H1 (cell line): Measurements from ENCODE around the gene SYN1. TPM values are rescaled to one million over a fixed set of nuclear protein-coding genes. Genes with fewer than 3 reads are reported as not detected.

Experiments used
- CTCF ChIA-PET: fragments of 300-600 bp; sonication (Branson Sonifier 250); formaldehyde crosslinking; loops from one replicate; lab custom pipeline; 2021; ENCODE audit not compliant: partially characterized antibody; lab: Charles Lee
- POLR2A ChIA-PET: fragments of 300-600 bp; sonication (Branson Sonifier 250); formaldehyde crosslinking; loops from one replicate; lab custom pipeline; 2021; ENCODE audit warnings: inconsistent platforms; ENCODE audit not compliant: partially characterized antibody; lab: Charles Lee
- DNase-seq, 2 experiments: peaks; one replicate each; pipeline versions ENCODE4 v3.0.0 to v3.0.0-alpha.2; 2010 to 2022; ENCODE audit warnings: low spot score in 2 of 2, low read depth in 1 of 2, mixed read lengths in 1 of 2
- FAIRE-seq: peaks from 2 replicates; lab custom pipeline; 2011; peaks lifted over from hg19 to GRCh38; lab: Jason Lieb, UNC
- H2AFZ ChIP-seq: 2 replicates; pipeline ENCODE4 v1.8.1; 2012; ENCODE audit warnings: low read length, inconsistent platforms
- H2AK5ac ChIP-seq: 2 replicates; pipeline ENCODE4 v1.6.1; 2013; ENCODE audit warnings: low read depth, low read length
- H2BK120ac ChIP-seq: replicated peaks from 2 replicates; pipeline ENCODE3; 2013; ENCODE audit warnings: low read depth, low read length, inconsistent platforms
- H2BK12ac ChIP-seq: 2 replicates; pipeline ENCODE4 v1.6.1; 2013; ENCODE audit warnings: low read depth, low read length
- H2BK15ac ChIP-seq: 2 replicates; pipeline ENCODE4 v1.6.1; 2013; ENCODE audit warnings: low read length
- H2BK20ac ChIP-seq: 2 replicates; pipeline ENCODE4 v1.6.1; 2013; ENCODE audit warnings: low read length
- H2BK5ac ChIP-seq: 2 replicates; pipeline ENCODE4 v1.6.1; 2013; ENCODE audit warnings: low read depth, low read length
- H3K14ac ChIP-seq: 2 replicates; pipeline ENCODE4 v1.6.1; 2013; ENCODE audit warnings: inconsistent platforms; ENCODE audit not compliant: insufficient read length
- H3K18ac ChIP-seq: 2 replicates; pipeline ENCODE4 v1.6.1; 2013; ENCODE audit warnings: low read length; ENCODE audit errors: extremely low read depth
- H3K23ac ChIP-seq: 2 replicates; pipeline ENCODE4 v1.6.1; 2013; ENCODE audit warnings: inconsistent platforms; ENCODE audit not compliant: insufficient read length
- H3K23me2 ChIP-seq: 2 replicates; pipeline ENCODE4 v1.6.1; 2013; ENCODE audit warnings: low read depth, low read length
- H3K27ac ChIP-seq: 2 replicates; pipeline ENCODE4 v1.6.1; 2011; ENCODE audit warnings: low read depth, low read length, inconsistent platforms
- H3K27me3 ChIP-seq, 4 experiments: replicated peaks in 1 of 4; 1 replicate in 1 of 4; 2 replicates in 3 of 4; pipeline versions ENCODE4 v1.6.1 to v1.8.1; 2011 to 2013; ENCODE audit warnings: low read length in 3 of 4, mild to moderate bottlenecking in 3 of 4, inconsistent platforms in 2 of 4, mixed read lengths in 2 of 4, moderate library complexity in 1 of 4; ENCODE audit not compliant: control insufficient read depth in 3 of 4, insufficient read depth in 3 of 4; ENCODE audit errors: extremely low read depth in 1 of 4
- H3K36me3 ChIP-seq, 4 experiments: 2 replicates each; pipeline versions ENCODE4 v1.6.1 to v1.8.1; 2011 to 2013; ENCODE audit warnings: mild to moderate bottlenecking in 4 of 4, low read length in 3 of 4, moderate library complexity in 2 of 4, control low read depth in 1 of 4, inconsistent platforms in 1 of 4; ENCODE audit not compliant: insufficient read depth in 4 of 4, control insufficient read depth in 2 of 4
- H3K4ac ChIP-seq: replicated peaks from 2 replicates; pipeline ENCODE3; 2013; ENCODE audit warnings: low read length, low read depth, mixed read lengths, inconsistent platforms; ENCODE audit not compliant: insufficient read length
- H3K4me1 ChIP-seq, 4 experiments: replicated peaks in 1 of 4; 1 replicate in 1 of 4; 2 replicates in 3 of 4; pipeline versions ENCODE4 v1.6.1 to v1.8.1; 2011 to 2013; ENCODE audit warnings: low read length in 3 of 4, inconsistent platforms in 2 of 4, mixed read lengths in 1 of 4; ENCODE audit not compliant: insufficient read depth in 4 of 4, control insufficient read depth in 3 of 4
- H3K4me2 ChIP-seq, 2 experiments: 2 replicates each; pipeline versions ENCODE4 v1.6.1 to v1.8.1; 2011 to 2013; ENCODE audit warnings: low read depth in 2 of 2, low read length in 2 of 2, control low read depth in 1 of 2, inconsistent platforms in 1 of 2, mild to moderate bottlenecking in 1 of 2; ENCODE audit not compliant: insufficient read depth in 1 of 2
- H3K4me3 ChIP-seq, 4 experiments: fragments of 200-600, 300-600 bp in 1 of 4; sonication (generic), shearing (Covaris generic), sonication (Bioruptor Twin) in 1 of 4; 2 replicates each; pipeline versions ENCODE4 v1.5.1 to v1.8.1; 2011 to 2016; ENCODE audit warnings: low read length in 4 of 4, low read depth in 3 of 4, control low read depth in 2 of 4, inconsistent platforms in 2 of 4, mild to moderate bottlenecking in 2 of 4, mixed read lengths in 1 of 4, moderate library complexity in 1 of 4; ENCODE audit not compliant: insufficient read depth in 2 of 4; ENCODE audit errors: extremely low read depth in 1 of 4
- H3K56ac ChIP-seq: replicated peaks from 2 replicates; pipeline ENCODE3; 2013; ENCODE audit warnings: low read depth, mild to moderate bottlenecking, mixed read lengths, low read length, inconsistent platforms; ENCODE audit not compliant: insufficient read length
- H3K79me1 ChIP-seq: 2 replicates; pipeline ENCODE4 v1.6.1; 2013; ENCODE audit warnings: low read depth, low read length, control low read depth
- H3K79me2 ChIP-seq, 2 experiments: 2 replicates each; pipeline versions ENCODE4 v1.6.1 to v1.8.1; 2012 to 2013; ENCODE audit warnings: low read length in 2 of 2, mild to moderate bottlenecking in 2 of 2, inconsistent platforms in 1 of 2; ENCODE audit not compliant: insufficient read depth in 2 of 2, control insufficient read depth in 1 of 2
- H3K9ac ChIP-seq, 4 experiments: replicated peaks in 1 of 4; 1 replicate in 1 of 4; 2 replicates in 3 of 4; pipeline versions ENCODE4 v1.6.1 to v1.8.1; 2011 to 2013; ENCODE audit warnings: low read depth in 3 of 4, low read length in 3 of 4, control low read depth in 2 of 4, mild to moderate bottlenecking in 2 of 4, moderate library complexity in 2 of 4, inconsistent platforms in 1 of 4; ENCODE audit errors: extremely low read depth in 1 of 4
- H3K9me3 ChIP-seq, 2 experiments: 2 replicates each; pipeline versions ENCODE4 v1.6.1 to v1.8.1; 2012 to 2013; ENCODE audit warnings: mild to moderate bottlenecking in 2 of 2, moderate library complexity in 2 of 2, control low read depth in 1 of 2, inconsistent platforms in 1 of 2, low read depth in 1 of 2, low read length in 1 of 2, mixed read lengths in 1 of 2; ENCODE audit not compliant: insufficient read depth in 2 of 2
- H4K20me1 ChIP-seq, 2 experiments: replicated peaks in 1 of 2; 2 replicates each; pipeline versions ENCODE3 to v1.8.1; 2011 to 2013; ENCODE audit warnings: inconsistent platforms in 2 of 2, low read length in 2 of 2, mild to moderate bottlenecking in 1 of 2; ENCODE audit not compliant: insufficient read depth in 2 of 2, control insufficient read depth in 1 of 2
- H4K5ac ChIP-seq: 2 replicates; pipeline ENCODE4 v1.6.1; 2013; ENCODE audit warnings: low read length, low read depth, mixed read lengths, inconsistent platforms; ENCODE audit not compliant: insufficient read length
- H4K8ac ChIP-seq: 2 replicates; pipeline ENCODE4 v1.8.0; 2013; ENCODE audit warnings: mild to moderate bottlenecking, moderate library complexity, low read length, inconsistent platforms; ENCODE audit not compliant: insufficient read depth; ENCODE audit errors: extremely low read depth
- H4K91ac ChIP-seq: replicated peaks from 2 replicates; pipeline ENCODE3; 2013; ENCODE audit warnings: low read length, mixed read lengths, inconsistent platforms; ENCODE audit not compliant: insufficient read length
- CTBP2 ChIP-seq: IDR thresholded peaks from 2 replicates; pipeline ENCODE4 v1.7.0; 2011; ENCODE audit warnings: borderline replicate concordance, mild to moderate bottlenecking, moderate library complexity, mixed read lengths, low read length; ENCODE audit not compliant: insufficient read depth, insufficient read length
- FOSL1 ChIP-seq: IDR thresholded peaks from 2 replicates; pipeline ENCODE4 v1.6.1; 2011; ENCODE audit warnings: mild to moderate bottlenecking, low read depth, low read length, moderate library complexity; ENCODE audit not compliant: insufficient read depth
- GABPA ChIP-seq: IDR thresholded peaks from 2 replicates; pipeline ENCODE4 v1.6.1; 2011; ENCODE audit warnings: mild to moderate bottlenecking, low read length, moderate library complexity, borderline replicate concordance; ENCODE audit not compliant: insufficient read depth
- HDAC6 ChIP-seq: IDR thresholded peaks from one replicate; pipeline ENCODE4 v1.7.1; 2012; ENCODE audit warnings: low read depth, mild to moderate bottlenecking, inconsistent platforms, low read length, moderate library complexity
- KDM5A ChIP-seq: fragments of 200-600 bp; IDR thresholded peaks from 2 replicates; pipeline ENCODE4 v1.7.1; 2012; ENCODE audit warnings: mild to moderate bottlenecking, low read length, inconsistent platforms, mixed read lengths
- PHF8 ChIP-seq: fragments of 200-600 bp; sonication (generic); conservative IDR thresholded peaks from 2 replicates; pipeline ENCODE4 v1.7.1; 2012; ENCODE audit warnings: low read depth, mild to moderate bottlenecking, inconsistent platforms, low read length, moderate library complexity
- RFX5 ChIP-seq: IDR thresholded peaks from 2 replicates; pipeline ENCODE4 v1.6.1; 2011; ENCODE audit warnings: low read depth, low read length, improper control_type of control experiment, borderline replicate concordance
- SUZ12 ChIP-seq: fragments of 200-600 bp; sonication (generic); IDR thresholded peaks from 2 replicates; pipeline ENCODE4 v1.6.1; 2012; ENCODE audit warnings: mild to moderate bottlenecking, inconsistent platforms, low read length, moderate library complexity, mixed read lengths
- WGBS, 2 experiments: shearing (Covaris generic) in 1 of 2; methylation state at CpG; one replicate each; pipeline versions ENCODE4 v1.1.6 to v1.1.7; 2013 to 2015; ENCODE audit warnings: low lambda C conversion rate in 2 of 2, mixed read lengths in 2 of 2, inconsistent platforms in 1 of 2, low coverage in 1 of 2, missing lambda C conversion rate in 1 of 2; ENCODE audit not compliant: insufficient replicate concordance in 2 of 2, insufficient coverage in 1 of 2, insufficient read length in 1 of 2; ENCODE audit errors: extremely low coverage in 1 of 2, missing lambda C conversion rate in 1 of 2; 5-methylcytosine and 5-hydroxymethylcytosine counted together
- polyA plus RNA-seq, 7 experiments: library from polyadenylated mRNA; depleted of rRNA in 3 of 7; stranded (reverse) in 5 of 7; unstranded in 2 of 7; fragments of >200 nt in 5 of 7; fragments of 200-250 nt in 2 of 7; gene quantifications; 1 replicate in 5 of 7; 2 replicates in 1 of 7; 4 replicates in 1 of 7; pipeline versions ENCODE4 v1.2.1 to v1.2.3, GENCODE V29; 2011 to 2013; ENCODE audit warnings: missing spikeins in 2 of 7, mixed read lengths in 2 of 7
- total RNA-seq: library from RNA; stranded (reverse); fragmentation: NEBNext Ultra II Directional; extraction: Animal tissue kit (Norgen Biotek cat#: 25700); gene quantifications from 2 replicates; pipeline ENCODE4 v1.2.1, GENCODE V29; 2021

SYN1 gene
- total and polyA plus RNA-seq, 2 of the 8 experiments (the other 6 are each of a cell fraction or from before 2014, with no cell fraction given) = 2.1 to 14.1 TPM

DNA sequence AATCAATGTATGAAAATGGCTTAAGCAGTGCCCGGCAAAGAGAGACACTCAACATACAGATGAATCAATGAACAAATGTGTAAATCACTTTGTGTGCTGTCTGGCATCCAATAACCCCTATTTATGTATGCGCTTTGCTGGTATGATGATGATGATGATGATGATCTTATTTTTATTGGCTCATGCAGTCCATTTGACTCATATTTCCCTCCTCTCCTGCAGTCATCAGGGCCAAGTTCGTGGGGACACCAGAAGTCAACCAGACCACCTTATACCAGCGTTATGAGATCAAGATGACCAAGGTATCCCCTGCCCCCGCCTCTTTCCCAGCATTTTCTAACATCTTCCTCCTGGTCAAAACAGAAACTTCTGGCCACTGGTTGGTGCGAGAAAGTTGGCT, 34.9 kb downstream of the SYN1 start:
- H2BK12ac ChIP-seq = no peak overlapping the region
- no peak overlapping the region for H2BK5ac ChIP-seq
- no peak overlapping the region for H2AK5ac ChIP-seq
- no peak overlapping the region for H3K56ac ChIP-seq
- H3K36me3 ChIP-seq = no peaks in the 10 kb centered on the region; a peak in 1 of 8 replicates
- no peak overlapping the region for H3K23ac ChIP-seq
- H2AFZ ChIP-seq = no peak overlapping the region
- DNase-seq (no peak), FAIRE-seq (no peak)
- no peaks in the 10 kb centered on the region; the same call in 1 of the 2 replicates for H3K23me2 ChIP-seq
- H3K27me3 ChIP-seq = no peaks in the 10 kb centered on the region
- H3K4ac ChIP-seq = no peak overlapping the region
- no peaks in the 10 kb centered on the region for H3K79me2 ChIP-seq
- H2BK15ac ChIP-seq = no peak overlapping the region
- CTCF ChIA-PET = no interaction called here
- H4K91ac ChIP-seq = no peak overlapping the region
- H3K18ac ChIP-seq = no peak overlapping the region
- H3K9ac ChIP-seq = no peak overlapping the region
- no peak for TF ChIP-seq GABPA
- TF ChIP-seq CTBP2 = no peak
- TF ChIP-seq SUZ12 = no peak
- TF ChIP-seq FOSL1 = no peak
- no peak for TF ChIP-seq KDM5A
- no peak for TF ChIP-seq PHF8
- TF ChIP-seq RFX5 = no peak
- TF ChIP-seq HDAC6 = no peak
- no peak overlapping the region for H3K14ac ChIP-seq
- H2BK120ac ChIP-seq = no peak overlapping the region
- no peak overlapping the region for H3K27ac ChIP-seq
- H2BK20ac ChIP-seq = no peak overlapping the region
- no peaks in the 10 kb centered on the region for H3K79me1 ChIP-seq
- POLR2A ChIA-PET = interaction anchor here (0.7 kb wide), 1 partner anchor 11 kb away, joined by 5 read pairs; no protein-coding TSS in a partner anchor
- no peak overlapping the region for H3K4me3 ChIP-seq
- WGBS, 2 experiments = 97% methylated on average over 5 of the region's 6 CpGs; no CpG with 5 or more reads in 1 of the 2 experiments
- peaks cover 0 to 3% (median 2%) of the 10 kb centered on the region in 4 experiments; a peak in 2 of 7 replicates for H3K4me1 ChIP-seq
- no peaks in the 10 kb centered on the region for H3K9me3 ChIP-seq
- no peaks in the 10 kb centered on the region for H4K20me1 ChIP-seq
- no peak overlapping the region for H4K8ac ChIP-seq
- no peak overlapping the region for H3K4me2 ChIP-seq
- no peak overlapping the region for H4K5ac ChIP-seq
